Fibroblast of upper back skin (primary cell): ENCODE data around the gene OSBPL2.
A peak's percentile ranks its signal among the peaks of the same experiment; 100 is the strongest.

ENCODE experiments used
- DNase-seq: peaks from one replicate; pipeline ENCODE4 v3.0.0-alpha.2; 2013

Gene OSBPL2

DNA sequence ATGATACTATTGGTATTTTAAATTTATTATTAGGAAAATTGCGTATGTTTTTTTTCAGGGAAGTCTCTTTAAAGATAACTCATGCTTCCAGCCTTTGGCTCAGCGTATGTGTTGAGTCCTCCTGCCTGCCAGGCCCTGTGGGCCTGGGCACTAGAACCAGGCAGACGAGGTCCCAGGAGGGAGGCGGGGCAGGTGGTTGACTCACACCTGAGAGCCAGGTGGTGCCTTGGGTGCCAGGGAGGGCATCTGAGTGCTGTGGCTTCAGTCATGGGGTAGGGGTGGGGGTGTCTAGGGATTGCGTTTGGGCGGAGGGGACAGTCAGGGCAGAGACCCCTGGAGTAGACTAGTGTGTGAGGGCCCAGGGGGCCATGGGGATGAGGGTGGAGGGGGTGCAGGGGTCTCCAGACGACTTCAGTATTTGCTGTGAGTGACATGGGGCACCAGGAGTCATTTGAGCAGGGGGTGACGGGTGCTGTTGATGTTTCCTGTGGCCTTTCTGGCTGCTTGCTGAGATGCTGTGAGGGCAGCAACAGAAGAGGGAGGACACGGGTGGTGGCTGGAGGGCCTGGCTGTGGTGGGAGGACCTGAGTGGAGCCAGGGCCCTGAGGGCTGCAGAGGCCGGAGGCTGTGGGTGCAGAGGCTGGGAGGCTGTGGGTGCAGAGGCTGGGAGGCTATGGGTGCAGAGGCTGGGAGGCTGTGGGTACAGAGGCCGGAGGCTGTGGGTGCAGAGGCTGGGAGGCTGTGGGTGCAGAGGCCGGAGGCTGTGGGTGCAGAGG, 49.6 kb downstream of the OSBPL2 start:
- DNase-seq: no peak

DNA sequence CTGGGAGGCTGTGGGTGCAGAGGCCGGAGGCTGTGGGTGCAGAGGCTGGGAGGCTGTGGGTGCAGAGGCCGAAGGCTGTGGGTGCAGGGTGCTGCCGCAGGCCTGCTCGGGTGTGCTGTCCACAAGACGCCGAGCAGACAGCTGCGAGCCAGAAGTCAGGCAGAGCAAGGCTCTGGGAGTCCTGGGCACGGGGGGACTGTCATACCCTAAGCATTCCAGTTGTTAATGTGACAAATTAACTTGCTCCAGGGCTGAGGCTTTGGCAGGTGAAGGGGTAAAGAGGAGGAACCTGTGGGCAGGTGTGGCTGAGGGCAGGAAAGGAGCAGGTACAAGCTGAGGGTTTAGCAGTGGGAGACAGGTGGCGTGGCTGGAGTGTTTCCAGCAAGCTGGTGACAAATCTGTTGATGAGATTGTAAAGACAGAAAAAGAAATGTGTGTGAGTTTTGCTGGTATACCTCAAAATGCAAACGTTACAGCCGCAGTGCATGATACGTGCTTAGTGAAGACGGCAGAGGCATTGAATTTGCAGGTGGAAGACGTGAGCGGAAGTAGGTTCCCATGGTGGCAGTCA, 50.3 kb downstream of the OSBPL2 start:
- DNase-seq: no peak

DNA sequence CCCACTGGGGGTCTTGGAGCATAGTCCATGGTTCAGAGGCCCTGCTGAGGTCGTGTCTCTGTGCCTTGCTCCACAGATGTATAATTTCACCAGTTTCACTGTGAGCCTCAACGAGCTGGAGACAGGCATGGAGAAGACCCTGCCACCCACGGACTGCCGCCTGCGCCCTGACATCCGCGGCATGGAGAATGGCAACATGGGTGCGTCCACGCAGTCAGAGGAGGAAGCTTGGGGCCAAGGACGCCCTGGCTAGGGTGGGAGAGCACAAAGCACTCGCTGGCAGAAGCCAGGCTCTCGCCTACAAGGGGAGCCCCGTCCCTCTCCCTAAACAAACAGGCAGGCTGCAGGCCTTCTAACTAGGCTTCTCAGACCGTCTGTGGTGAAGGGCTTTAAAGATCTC, 50.8 kb downstream of the OSBPL2 start:
- DNase-seq: no peak

DNA sequence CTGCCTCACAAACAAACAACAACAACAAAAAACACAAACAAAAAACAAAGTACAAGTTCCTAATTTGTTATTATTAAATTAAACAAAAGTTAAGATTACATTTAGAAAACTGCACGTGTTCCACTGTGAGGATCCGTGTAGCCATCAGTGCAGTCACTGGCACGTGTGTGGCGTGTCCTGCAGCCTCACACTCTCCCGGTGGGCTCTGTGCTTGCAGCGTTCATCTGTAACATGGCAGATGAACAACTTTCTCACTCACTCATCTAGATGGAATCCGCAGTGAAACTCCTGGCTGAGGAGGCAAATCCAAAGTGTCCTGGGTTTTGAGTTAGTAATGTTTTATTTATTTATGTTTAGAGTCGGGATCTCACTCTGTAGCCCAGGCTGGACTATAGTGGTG, 51.6 kb downstream of the OSBPL2 start:
- DNase-seq: no peak

DNA sequence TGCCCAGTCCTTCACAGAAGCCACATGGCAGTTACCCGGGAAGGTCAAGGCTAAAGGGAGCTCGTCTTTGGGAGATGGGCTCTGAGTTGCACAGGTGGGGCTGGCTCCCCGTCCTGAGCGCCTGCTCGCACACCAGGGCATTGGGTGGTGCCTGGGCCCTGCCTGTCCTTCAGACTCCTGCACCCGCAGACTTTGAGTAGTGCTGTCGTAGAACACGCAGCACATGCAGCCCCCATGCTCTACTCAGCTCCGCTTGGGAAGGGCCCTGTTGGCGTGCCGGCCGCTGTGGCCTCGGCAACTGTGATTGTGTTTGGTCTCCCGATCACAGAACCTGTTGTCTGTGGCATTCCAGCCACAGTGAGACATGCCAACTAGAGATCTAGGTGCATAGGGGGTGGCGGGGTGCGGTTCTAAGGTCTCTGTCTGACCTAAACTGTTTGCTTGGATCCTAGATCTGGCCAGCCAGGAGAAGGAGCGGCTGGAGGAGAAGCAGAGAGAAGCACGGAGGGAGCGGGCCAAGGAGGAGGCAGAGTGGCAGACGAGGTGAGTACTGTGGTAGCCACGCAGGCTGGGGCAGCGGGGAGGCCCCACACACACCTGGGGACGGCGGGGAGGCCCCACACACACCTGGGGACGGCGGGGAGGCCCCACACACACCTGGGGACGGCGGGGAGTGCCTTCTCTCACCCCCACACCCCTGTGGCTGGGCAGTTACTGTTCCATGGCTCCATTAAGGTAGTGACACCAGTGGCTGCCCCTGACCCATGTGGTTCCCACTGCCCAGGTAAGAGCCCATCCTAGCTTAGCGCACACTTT, 53.1 kb downstream of the OSBPL2 start:
- no peak for DNase-seq

DNA sequence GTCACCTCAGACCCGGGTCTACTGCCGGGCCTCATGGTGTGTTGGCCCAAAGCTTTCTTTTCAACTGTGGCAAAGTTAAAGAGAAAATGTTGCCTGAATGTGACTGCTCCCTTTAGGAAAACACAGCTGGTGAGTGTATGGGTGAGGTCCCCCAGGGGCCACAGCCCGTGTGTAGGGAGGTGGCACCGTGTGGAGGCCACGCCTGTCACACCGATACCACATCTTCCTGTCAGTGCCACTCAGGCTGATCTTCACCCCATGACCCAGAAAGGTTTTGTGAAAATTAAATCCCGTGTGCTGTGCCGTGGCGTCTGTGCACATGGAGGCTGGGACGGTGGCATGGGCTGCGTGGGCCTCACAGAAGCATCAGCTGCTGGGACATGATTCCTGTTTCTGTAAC, 53.8 kb downstream of the OSBPL2 start:
- no peak for DNase-seq

DNA sequence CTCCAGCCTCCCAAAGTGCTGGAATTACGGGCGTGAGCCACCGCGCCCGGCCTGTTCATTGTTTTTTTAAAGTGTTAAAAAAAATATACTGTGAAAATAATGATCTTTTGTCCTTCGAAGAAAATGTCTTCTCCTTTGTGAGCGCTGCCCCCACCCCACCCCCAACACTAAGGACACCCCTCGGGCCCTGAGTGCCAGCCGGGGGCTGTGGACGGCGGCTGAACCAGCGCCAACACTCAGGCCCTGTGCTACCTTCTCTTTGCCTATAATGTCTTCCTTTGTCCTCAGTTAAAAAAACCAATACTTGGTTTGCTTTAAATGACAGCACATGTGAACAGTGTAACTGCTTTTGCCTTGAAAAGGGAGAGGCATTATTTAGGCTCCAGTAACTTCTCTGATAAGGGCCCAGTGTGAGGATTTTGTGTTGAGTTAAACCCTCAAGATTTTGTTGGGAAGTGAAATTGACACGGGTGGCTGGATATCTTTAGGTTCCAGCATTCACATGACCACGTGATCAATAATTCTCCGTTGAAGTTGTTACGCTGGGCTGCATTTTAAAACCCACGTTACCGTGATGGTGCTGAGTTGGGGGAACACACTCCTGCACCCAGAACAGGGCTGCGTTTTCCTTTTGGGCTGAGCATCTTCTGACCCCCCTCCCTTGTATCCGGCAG, 54.9 kb downstream of the OSBPL2 start:
- no peak for DNase-seq

DNA sequence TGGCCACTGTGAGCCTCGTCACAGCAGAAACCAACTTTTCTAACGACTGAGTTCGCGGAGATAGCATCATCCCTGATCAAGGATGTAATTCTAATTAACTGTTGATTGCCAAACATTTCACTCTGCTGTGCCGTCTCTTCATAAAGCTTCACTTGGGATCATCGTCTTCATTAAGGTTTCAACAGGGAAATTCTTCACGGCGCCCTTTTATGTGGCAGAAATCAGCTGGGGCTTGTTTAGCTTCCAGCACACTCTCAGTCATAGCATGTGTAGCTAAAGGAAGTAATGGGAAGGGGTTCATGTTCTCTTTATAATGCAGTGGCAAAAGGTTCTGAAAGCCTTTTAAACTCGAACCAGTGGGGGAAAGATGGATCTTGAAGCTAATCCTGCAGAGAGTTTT, 55.6 kb downstream of the OSBPL2 start:
- DNase-seq: no peak

DNA sequence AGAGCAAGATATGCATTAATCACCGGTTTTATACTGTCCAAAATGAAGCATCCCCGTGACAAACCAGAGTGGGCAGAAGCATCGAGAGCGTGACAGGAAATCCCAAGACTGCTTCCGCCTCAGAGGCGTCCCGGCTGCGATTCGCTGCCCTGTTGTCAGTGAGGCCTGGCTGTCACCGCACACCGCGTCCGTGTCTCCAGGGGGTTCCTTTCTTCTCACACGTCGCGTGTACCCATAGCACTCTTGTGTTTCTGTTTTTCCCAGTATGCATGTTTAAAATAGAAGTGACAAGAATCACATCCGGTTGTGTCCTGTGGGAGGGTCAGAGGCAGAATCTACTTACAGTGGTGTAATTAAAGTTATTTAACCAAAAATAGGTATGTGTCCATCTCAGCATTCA, 56.2 kb downstream of the OSBPL2 start:
- no peak for DNase-seq

DNA sequence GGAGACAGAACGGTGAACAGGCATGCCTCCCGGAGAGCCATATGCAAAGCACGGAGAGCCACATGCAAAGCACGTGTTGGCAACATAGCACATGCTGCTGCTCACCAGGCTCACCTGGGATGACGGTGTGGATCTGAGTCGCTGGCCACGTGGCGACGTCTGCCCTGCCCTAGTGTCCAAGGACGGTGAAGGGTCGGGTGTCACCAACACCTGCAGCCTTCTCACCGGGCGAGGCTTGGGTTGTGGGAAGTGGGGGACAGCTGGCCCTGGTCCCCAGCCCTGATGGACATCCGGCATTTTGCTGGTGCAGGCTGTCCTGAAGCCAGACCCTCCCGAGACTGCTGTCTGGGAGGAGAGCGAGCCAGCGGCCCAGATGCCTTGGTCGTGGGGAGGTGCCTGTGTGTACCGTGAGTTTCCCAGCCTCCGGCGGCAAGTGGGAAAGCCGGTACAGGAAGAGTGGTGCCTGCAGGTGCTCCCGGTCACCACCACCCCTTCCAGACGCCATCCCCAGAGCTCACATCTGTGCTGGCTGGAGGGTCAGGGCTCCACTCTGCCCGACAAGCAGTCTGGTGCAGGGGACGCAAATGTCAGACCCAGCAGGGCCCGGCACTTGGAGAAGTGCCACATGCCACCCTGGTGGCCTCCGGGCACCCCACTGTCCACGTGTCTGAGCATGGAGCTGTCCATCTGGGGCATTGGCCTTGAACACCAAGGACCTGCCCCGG, 58.6 kb downstream of the OSBPL2 start:
- DNase-seq: no peak

DNA sequence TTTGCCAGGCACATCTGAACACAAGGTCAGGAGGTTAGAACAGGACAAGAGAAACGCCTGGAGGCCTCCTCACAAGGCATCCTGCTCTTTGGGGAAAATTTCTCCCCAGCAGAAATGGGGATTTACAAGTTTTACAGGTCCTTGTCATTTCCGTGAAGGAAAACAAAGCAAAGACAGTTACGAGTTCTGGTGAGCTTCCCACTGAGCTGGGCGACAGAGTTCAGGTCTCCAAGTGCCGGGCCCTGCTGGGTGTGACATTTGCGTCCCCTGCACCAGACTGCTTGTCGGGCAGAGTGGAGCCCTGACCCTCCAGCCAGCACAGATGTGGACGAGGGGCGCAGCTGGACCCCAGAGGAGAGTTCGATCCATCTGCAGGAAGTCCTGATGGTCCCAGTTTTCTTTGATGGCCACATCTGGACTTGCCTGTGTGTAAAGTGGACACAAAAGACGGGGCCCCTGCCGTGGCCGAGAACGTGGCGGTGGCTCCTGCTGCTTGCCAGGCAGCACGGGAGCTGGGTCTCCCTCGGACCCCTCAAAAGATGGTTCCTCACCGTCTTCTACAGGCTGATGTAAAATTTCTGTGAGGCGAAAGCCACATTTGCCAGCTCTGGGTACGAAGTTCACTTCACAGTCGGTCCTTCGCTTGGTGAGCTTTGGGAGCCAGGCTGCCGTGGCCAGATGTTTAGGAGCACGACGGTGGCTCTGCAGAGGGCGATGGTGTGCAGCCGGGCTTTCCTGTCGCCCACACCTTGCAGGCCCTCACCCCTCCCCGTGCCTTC, 59.3 kb downstream of the OSBPL2 start:
- no peak for DNase-seq

DNA sequence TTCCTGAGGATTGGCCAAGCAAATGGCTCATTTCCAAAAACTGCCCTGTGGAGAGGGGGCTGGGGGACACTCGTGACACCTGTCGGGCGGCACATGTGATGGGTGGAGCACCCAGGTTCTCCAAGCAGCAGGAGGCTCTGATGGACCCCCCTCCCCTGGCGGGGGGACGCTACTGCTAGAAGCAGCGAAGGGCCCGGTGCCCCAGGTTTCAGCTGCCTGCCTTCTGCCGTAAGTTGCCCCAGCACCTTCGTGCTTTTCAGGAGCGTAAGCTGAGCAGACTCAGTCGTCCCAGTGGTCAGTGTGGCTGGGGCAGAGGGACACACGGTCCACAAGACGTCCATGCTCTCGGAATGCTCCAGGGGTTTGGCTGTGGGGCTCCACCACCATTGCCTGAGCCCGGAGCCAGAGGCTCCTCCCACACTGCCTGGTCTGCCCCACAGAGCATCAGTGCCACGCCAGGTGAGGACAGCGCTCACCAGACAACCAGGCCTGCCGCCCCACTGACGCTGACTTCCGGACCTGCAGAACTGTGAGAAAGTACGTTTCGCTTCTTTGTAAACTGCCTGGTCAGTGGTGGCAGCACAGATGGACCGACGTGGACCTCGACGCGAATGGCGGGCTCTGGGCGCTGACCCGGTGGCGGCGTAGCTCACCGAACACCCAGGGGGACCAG, 60.4 kb downstream of the OSBPL2 start:
- DNase-seq: no peak

DNA sequence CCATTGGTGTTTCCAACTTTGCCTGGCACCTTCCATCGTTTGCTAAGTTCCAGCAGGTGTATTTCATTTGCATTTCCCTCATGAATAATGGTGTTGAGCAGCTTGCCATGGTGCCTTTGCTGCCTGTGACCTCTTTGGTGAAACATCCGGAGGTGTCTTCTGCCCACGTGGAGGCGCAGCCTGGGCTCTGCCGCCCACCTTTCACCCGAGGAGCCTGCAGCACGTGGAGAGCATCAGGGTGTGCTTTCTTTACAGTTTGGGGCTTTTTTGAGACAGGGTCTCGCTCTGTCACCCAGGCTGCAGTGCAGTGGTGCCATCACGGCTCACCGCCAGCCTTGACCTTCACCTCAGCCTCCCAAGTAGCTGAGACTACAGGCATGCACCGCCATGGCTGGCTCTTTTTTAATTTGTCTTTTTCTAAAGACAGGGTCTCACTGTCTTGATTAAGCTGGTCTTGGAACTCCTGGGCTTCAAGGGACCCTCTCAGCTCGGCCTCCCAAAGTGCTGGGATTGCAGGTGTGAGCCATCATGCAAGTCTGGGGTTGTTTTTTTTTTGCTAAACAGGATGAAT, 61.4 kb downstream of the OSBPL2 start:
- DNase-seq: no peak

DNA sequence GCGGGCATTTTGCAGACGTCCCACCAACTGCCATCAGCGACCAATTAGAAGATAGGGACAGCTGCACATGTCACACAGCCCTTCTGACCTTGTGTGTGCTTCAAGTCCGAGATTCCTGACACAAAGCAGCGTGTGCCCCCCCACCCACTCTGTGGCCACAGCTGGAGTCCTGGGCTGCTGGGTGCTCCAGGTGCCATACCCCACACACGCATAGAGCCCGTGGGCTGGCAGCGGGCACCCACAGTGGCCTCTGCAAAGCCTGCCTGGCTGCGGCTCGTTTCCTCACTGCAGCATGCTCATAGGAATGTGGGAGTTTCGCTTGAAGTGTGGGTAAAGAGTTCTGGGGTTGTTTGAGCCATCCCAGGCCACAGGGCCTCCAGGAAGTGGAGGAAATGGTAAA, 62.0 kb downstream of the OSBPL2 start:
- DNase-seq: no peak

DNA sequence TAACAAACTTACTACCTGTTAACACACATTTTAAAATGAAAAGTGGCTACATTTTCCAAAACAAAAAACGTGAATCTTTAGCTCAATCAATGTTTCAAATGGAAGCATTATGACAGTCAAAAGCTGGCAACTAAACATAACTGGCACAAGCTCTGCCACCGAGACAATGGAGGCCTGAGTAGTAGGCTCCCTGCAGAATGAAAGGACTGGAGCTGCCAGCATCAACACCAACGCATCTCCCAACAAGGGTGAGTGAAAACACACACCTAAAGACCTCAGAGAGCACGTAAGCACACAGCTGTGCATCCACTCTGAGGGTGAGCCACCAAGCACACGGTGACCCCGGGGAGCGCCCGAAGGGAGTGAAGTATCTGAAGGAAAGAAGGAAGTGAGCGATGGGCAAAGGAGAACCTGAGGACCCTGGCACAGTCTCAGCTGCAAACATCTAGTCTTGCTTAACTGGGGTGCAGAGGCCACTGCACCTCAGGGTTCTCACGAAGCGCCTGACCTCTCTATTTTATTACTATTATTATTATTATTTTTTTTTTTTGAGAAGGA, 62.9 kb downstream of the OSBPL2 start:
- no peak for DNase-seq

DNA sequence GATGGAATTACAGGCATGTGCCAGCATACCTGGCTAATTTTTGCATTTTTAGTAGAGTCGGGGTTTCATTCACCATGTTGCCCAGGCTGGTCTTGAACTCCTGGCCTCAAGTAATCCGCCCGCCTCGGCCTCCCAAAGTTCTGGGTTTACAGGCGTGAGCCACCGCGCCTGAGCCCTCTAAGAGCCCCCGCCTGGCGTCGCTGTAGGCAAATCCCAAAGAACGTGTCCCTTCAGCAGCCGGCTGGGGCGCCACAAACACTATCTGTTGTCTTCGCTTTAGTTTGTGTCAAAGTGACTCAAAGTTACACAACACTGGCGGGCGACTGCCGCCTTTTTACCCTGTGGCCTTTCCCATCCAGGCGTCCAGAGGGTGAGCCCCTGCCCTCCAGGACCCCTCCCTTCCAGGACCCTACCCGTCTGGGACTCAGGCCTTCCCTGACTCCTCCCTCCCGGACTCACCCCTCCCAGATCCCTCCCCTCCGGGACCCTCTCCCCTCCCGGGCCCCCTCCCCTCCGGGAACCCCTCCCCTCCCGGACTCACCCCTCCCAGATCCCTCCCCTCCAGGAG, 63.5 kb downstream of the OSBPL2 start:
- peak; percentile 89 for DNase-seq

DNA sequence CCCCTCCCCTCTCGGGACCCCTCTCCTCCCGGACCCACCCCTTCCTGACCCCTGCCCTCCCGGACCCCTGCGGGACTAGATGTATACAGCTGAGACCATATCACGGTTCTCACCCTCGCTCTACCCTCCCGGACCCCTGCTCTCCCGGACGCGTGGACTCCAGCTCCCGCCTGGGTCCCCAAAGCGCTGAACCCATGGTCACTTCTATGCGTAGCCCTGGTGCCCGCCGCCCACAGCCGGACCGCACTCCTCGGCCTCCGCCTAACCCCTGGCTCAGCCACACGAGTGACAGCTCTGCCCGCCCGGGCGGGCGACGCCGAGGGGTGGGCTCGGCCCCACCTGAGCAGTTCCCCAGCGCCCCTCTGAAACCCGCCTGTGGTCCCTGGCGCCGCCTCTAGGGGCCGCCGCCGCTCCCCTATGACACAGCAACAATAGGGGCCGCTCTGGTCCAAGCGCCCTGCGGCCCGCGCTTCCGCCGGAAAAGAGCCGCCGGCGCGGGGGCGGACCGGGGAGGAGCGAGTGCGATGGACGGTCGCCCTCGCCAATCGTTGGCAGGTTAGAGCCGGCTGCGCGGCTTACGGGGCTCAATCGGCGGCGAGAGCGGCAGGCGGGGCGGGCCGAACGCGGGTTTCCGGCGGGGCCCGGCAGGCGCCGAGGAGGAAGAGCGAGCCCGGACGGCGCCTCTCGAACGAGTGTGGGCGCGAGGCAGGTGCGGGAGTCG, 64.2 kb downstream of the OSBPL2 start, which contains the start of gene ADRM1:
ADRM1 (plus strand) TSS at position 657 of the 721 bp plus-strand sequence. CDS start 572 bp downstream, outside the sequence.
- DNase-seq: peak; percentile 95

DNA sequence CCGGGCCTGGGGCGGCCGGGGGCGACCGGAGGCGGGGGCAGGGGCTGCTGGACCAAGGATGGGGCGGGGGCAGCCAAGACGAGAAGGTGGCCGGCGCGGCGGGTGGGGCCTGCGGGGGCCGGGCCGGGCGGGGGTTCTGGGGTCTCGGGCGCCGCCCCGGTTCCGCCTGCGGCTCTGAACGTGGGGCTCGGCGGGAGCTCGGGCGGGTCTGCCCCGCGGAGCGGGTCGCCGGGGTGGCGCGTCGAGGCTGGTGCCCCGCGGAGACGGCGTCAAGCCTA, 64.7 kb downstream of the OSBPL2 start:
- no peak for DNase-seq

DNA sequence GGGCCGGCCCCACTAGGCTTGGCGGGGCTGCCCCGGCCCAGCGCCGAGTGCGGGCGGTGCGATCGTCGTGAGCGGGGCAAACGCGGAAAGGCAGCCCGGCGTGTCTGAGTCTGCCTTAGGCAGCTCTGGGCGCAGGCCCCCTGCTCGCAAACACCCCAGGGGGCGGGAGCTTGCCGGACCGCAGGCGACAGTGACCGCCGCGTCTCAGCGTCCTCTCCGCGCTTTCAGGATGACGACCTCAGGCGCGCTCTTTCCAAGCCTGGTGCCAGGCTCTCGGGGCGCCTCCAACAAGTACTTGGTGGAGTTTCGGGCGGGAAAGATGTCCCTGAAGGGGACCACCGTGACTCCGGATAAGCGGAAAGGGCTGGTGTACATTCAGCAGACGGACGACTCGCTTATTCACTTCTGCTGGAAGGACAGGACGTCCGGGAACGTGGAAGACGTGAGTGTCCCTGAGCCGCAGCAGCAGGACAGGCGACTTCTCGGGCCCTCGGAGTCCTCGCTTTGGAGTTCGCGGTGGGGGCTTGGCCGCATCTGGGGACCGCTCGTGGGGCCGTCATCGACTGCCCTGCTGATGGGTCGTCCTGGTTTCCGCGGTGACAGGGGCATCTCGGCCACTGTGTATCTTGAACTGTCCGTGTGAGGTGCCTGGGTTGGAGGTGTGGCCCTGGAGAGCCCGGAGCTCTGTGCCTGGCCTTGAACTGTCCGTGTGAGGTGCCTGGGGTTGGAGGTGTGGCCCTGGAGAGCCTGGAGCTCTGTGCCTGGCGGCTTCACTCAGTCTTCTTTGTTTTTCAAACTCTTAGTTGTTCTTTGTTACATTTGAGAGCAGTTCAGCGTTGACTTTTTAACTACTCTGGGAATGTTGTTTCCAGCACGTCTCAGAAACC, 65.3 kb downstream of the OSBPL2 start:
- DNase-seq: no peak
